IPS-18c (cell line): Measurements from ENCODE around the gene SPZ1.
"Not testable (repeated sequence)": the region's sequence is repeated elsewhere in the genome, so short reads cannot be mapped to it uniquely, and the experiment has no call there.

ENCODE experiments used
- H3K4me3 ChIP-seq: 2 replicates; pipeline ENCODE4 v1.7.0; 2013; ENCODE audit warnings: low read depth, mild to moderate bottlenecking, low read length, moderate library complexity; ENCODE audit not compliant: insufficient read depth
- H3K9me3 ChIP-seq: one replicate; pipeline ENCODE4 v1.6.1; 2013; ENCODE audit warnings: mild to moderate bottlenecking, low read length, moderate library complexity; ENCODE audit not compliant: control insufficient read depth, insufficient read depth

The SPZ1 gene

GRCh38 chr5:80315244-80315643, 4.6 kb upstream of the SPZ1 start:
- Histone ChIP-seq H3K4me3 (no peak overlapping the region), H3K9me3 (peaks cover under 1% of the 10 kb centered on the region)

GRCh38 chr5:80318212-80318611, 1.6 kb upstream of the SPZ1 start:
- Histone ChIP-seq H3K4me3 (no peak overlapping the region), H3K9me3 (no peaks in the 10 kb centered on the region)

- H3K9me3 ChIP-seq, result no peaks in the 10 kb centered on the region
- no peak overlapping the region for H3K4me3 ChIP-seq
Measured at GRCh38 chr5:80324912-80325311, 5.1 kb downstream of the SPZ1 start.

- no peaks in the 10 kb centered on the region for H3K9me3 ChIP-seq
Measured at GRCh38 chr5:80326468-80326867, 6.7 kb downstream of the SPZ1 start.

GRCh38 chr5:80337379-80337778, 17.6 kb downstream of the SPZ1 start:
- no peaks in the 10 kb centered on the region for H3K9me3 ChIP-seq
- no peak overlapping the region for H3K4me3 ChIP-seq

More at GRCh38 chr5:80326468-80326867, 6.7 kb downstream of the SPZ1 start:
- no peak overlapping the region for H3K4me3 ChIP-seq

- no peak overlapping the region for H3K4me3 ChIP-seq
Measured at GRCh38 chr5:80339116-80339515, 19.3 kb downstream of the SPZ1 start.

GRCh38 chr5:80341016-80341775, 21.4 kb downstream of the SPZ1 start:
- Histone ChIP-seq H3K4me3 (no peak overlapping the region), H3K9me3 (no peaks in the 10 kb centered on the region)

More at GRCh38 chr5:80339116-80339515, 19.3 kb downstream of the SPZ1 start:
- H3K9me3 ChIP-seq, result no peaks in the 10 kb centered on the region

- Histone ChIP-seq H3K4me3 (no peak overlapping the region), H3K9me3 (no peaks in the 10 kb centered on the region)
Measured at GRCh38 chr5:80343067-80343466, 23.3 kb downstream of the SPZ1 start.

GRCh38 chr5:80346055-80346454, 26.3 kb downstream of the SPZ1 start:
- Histone ChIP-seq H3K9me3 (no peaks in the 10 kb centered on the region), H3K4me3 (no peak overlapping the region)

GRCh38 chr5:80348171-80348570, 28.4 kb downstream of the SPZ1 start:
- H3K4me3 ChIP-seq, result no peak overlapping the region
- no peaks in the 10 kb centered on the region for H3K9me3 ChIP-seq

- H3K9me3 ChIP-seq, H3K4me3 ChIP-seq: not testable (repeated sequence)
Measured at GRCh38 chr5:80351019-80351418, 31.2 kb downstream of the SPZ1 start.

GRCh38 chr5:80355686-80356085, 35.9 kb downstream of the SPZ1 start:
- H3K9me3 ChIP-seq, result no peaks in the 10 kb centered on the region
- no peak overlapping the region for H3K4me3 ChIP-seq

GRCh38 chr5:80357671-80358070, 37.9 kb downstream of the SPZ1 start:
- H3K9me3 ChIP-seq, result no peaks in the 10 kb centered on the region
- no peak overlapping the region for H3K4me3 ChIP-seq

GRCh38 chr5:80360914-80361444, 41.2 kb downstream of the SPZ1 start:
- Histone ChIP-seq H3K4me3 (no peak overlapping the region), H3K9me3 (no peaks in the 10 kb centered on the region)

GRCh38 chr5:80364892-80365291, 45.1 kb downstream of the SPZ1 start:
- Histone ChIP-seq H3K9me3 (no peaks in the 10 kb centered on the region), H3K4me3 (no peak overlapping the region)

GRCh38 chr5:80368661-80369480, 49.1 kb downstream of the SPZ1 start:
- H3K4me3 ChIP-seq, result no peak overlapping the region
- no peaks in the 10 kb centered on the region for H3K9me3 ChIP-seq

- Histone ChIP-seq H3K9me3 (no peaks in the 10 kb centered on the region), H3K4me3 (no peak overlapping the region)
Measured at GRCh38 chr5:80369521-80369920, 49.7 kb downstream of the SPZ1 start.

- Histone ChIP-seq H3K4me3 (no peak overlapping the region), H3K9me3 (no peaks in the 10 kb centered on the region)
Measured at GRCh38 chr5:80370390-80370789, 50.6 kb downstream of the SPZ1 start.
